HG02840 (cell line): ENCODE measurements around the gene LAGE3.

Experiments used
- ATAC-seq: cut with Tn5 transposase; IDR thresholded peaks from one replicate; pipeline ENCODE4 v1.9.1; 2021; ENCODE audit warnings: mild to moderate bottlenecking, moderate library complexity, moderate number of reproducible peaks; ENCODE audit not compliant: unreplicated experiment, low FRiP score

Gene LAGE3, protein sequence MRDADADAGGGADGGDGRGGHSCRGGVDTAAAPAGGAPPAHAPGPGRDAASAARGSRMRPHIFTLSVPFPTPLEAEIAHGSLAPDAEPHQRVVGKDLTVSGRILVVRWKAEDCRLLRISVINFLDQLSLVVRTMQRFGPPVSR

DNA sequence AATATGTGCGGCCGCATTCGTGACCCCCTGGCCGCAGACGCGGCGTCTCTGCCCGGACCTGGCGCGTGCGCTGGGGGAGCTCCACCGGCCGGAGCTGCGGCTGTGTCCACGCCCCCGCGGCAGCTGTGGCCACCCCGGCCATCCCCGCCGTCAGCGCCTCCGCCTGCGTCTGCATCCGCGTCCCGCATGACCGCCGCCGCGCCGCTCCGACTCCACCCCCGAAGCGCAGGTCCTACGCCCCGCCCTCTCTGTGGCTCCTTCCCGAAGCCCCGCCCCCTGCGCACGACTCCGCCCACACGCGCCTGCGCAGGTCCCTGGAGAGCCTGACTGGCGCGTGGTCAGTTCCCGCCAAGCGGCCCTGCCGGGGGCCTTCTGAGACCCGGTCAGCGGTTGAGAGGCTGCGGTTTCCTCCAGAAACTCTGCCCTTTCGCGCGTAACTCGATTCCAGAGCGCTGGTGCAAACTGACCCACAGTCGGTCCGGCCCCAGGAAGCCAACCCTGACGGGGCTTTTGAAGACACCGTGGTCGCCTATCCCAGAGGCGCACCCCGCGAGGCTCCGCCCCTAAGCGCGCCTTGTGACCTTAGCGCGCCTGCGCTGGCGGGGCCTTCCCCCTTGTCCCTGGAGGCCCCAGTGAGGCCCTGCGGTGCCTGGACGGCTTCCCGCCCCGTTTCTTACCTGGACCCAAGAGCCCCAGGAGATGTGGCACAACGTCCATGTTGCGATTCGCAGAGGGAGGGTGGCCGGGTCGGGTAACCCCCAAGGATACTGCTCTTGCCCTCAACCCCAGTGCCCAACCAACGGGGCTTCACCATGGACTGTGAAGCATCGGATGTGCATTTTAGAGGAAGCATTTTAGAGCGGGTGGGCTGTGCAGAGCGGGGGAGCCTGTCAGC lies at the start of gene LAGE3:
Gene LAGE3 (minus strand): TSS at position 554 of the 895 bp plus-strand sequence. CDS start 366 bp downstream, at position 188.
- peak; percentile 71 for ATAC-seq

DNA sequence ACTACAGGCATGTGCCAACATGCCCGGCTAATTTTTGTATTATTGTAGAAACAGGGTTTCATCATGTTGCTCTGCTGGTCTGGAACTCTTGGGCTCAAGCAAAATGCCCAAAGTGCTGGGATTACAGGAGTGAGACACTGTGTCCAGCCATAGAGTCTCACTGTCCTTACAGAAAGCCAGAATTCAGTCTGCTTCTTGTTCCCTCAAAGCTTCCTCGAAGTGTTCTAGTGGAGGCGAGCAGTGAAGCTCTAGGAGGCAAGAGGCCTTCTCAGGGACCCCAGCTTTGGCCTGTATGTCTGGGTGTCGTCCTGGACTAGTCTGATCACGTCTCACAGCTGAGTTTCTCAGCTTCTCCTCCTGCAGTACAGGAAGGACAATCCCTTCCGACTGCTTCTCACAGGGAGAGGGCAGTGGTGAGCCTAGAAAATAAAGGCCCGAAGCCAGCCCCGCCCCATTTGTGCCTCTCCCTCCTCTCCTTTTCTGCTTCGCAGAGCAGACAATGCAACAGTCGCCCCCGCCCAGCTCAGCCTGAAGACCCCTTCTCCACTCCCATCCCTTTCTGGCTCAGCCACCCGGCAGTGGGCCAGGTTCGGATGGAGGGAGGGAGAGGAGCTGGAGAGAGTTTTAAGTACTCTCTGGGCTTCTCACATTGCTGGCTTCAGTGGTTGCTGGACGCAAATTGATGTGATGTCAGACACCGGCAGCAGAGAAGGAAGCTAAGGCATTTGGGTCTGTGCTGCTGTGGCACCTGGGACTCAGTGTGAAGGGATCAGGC lies 48.0 kb upstream of the LAGE3 start:
- ATAC-seq: peak; percentile 64

DNA sequence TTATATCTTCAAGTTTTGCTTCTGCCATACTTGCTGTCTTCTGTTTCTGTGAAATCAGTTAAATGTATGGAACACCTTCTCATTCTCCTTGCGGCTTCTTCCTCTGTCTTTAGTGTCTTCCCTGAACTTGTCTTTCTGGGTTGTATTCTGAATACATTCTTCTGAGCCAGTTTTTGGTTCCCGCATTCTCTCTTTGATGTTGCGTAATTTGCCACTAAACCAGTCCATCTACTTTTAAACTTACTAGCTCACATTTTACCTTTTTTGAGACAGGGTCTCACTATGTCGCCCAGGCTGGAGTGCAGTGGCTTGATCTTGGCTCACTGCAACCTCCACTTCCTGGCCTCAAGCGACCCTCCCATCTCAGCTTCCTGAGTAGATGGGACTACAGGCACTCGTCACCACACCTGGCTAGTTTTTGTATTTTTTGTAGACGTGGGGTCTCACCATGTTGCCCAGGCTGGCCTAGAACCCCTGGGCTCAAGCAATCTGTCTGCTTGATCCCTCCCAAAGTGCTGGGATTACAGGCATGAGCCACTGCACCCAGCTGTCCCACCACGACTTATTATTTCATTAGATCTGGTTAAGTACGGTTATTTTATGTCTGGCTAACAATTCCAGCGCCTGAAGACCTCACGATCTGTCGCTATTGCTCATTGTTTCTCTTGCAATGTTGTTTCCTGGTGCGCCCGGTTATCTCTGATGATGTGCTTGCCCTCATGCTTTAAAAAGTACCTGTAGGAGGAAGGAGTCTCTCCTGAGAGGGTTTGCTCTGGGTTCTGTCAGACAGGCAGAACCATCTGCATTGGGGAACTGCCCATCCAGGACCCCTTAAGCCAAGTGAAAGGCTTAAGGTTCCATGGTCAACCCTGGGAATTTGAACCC lies 46.8 kb upstream of the LAGE3 start:
- ATAC-seq: no peak

DNA sequence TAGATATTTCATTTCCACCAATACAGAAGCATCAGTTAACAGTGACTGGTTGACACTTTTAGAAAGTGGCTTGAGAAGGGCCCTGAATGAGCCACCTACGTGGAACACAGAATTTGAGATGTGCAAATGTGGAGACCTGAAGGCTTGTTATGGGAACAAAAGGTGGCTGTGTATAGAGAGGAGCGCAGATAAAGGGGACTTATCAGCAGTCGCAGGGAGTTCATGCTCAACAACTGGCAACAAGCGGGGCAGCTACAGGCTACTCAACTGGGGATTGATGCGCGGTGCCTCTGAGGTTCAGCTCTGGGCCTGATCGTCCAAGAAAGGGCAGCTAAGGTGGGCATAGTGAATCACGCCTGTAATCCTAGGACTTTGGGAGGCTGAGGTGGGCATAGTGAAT lies 40.3 kb upstream of the LAGE3 start:
- ATAC-seq: no peak

DNA sequence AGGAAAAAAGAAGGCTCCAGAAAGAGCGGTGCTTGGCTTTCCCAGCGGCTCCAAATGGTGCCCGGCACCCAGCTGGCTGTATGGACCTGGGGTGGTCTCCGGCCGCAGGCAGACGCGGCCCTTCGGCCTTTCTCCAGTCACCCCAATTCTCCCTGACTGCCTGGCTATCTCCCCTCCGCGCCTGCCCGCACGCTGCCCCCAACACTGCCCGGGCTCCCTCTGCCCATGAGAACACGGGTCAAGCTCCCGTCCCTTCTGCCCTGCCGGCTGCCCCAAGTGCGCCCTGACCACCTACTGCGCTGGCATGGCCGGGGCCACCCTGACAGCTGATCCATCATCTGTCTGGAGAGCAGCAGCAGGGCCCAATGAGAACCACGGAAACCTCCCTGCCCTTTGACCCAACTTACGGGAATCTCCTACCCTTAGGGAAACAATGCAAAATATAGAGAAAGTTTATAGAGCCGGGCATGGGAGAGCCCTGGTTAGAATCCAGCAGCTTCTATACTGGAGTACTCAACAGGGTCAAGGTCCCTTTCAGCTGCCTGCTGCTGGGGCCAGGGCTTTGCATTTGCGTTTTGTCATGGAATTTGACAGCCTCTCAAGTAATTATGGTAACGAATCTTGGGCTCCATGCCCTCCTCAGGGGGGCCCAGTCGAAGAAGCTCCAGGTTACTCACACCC lies 38.2 kb upstream of the LAGE3 start:
- ATAC-seq: no peak

DNA sequence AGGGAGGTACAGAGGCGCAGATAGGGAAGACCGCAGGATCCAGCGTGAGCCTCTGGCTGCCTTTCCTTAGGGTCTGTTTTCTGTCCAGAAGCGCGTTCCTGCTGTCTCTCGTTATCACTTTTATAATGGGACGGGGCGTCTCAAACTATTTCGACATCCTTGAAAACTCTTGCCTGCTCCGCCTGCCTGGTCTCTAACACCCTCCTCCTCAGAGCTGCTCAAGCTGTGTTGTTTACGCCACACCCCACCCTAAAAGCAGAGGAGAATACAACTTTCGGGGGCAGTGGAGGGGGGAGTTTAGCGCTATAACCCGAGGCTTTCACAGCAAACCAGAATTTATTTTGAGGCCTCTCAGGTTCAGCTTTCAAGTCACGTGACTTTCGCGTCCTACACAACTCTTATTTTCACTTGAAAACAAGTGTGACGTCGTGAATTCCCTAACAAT lies 37.6 kb upstream of the LAGE3 start:
- no peak for ATAC-seq

DNA sequence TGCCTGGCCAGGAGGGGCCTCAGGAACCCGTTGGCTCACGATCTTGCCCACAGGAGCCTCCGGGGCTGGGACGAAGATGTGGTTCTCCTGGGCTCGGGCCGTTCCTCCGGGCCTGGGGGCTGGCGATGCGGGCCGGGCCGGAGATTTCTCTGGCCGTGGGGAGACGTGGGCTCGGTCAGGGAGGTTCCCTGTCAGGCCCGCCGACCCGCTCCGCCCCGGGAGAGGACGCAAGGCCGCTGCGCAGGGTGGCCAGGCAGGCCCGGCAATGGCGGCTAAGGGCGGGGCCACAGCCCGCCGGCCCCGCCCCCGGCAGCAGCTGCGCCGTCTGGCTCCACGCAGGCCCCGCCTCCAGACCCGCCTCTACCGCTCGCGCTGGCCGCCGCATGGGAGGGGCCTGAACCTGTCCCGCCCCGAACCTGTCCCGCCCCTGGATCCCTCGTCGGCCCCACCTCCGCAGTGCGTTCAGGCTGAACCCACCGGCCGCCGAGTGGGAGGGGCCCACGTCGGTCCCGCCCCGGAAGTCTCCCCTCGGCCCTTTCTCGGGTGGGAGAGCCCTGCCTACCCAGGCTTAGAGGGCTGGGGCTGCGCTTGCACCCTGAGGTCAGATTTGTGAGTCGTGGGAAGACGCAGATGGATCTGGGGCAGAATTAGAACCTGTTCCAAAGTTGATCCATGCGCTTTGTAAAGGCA lies 37.0 kb upstream of the LAGE3 start, which contains the start of gene FAM3A:
Gene FAM3A (minus strand): TSS at position 267 of the 690 bp plus-strand sequence. CDS start 460 bp downstream, outside the sequence.
- ATAC-seq: peak; percentile 85

DNA sequence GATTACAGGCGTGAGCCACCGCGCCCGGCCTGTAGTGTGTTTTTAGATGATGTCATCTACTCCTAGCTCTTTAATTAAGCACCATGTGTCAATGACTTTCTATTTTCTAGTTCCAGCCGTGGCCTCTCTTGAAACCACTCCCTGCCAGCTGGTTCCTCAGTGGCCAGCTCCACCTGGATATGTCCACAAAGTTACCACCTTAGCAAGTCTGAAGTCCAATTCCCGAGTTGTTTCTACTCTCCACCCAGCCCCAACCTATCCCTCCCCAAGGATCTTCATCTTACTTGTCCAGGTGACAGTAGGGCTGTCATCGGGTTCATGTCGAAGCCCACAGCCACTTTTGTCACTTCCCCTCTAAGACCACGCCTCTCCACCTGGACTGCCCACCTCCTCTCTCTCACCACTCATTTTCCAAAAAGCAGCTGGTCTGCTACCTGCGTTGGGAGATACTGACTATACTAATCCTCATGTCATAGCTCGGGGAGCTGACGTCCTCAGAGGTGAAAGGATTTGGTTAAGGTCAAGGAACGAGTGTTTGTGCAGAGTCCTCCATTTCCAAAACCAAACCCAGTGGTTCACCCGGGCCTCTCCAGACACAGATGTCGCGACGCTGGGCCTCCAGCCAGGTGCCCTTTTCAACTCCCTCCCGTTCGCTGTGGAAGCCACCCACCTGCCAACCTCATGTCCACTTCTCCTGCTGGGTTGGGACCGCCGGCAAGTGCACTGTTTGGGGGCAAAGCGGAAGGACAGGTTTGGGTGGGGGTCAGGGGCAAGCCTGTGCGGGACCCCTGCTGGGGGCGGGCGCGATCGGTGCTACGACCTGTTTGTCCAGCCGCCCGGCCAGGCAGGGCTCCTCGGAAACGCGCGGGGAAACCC lies 36.2 kb upstream of the LAGE3 start:
- no peak for ATAC-seq

DNA sequence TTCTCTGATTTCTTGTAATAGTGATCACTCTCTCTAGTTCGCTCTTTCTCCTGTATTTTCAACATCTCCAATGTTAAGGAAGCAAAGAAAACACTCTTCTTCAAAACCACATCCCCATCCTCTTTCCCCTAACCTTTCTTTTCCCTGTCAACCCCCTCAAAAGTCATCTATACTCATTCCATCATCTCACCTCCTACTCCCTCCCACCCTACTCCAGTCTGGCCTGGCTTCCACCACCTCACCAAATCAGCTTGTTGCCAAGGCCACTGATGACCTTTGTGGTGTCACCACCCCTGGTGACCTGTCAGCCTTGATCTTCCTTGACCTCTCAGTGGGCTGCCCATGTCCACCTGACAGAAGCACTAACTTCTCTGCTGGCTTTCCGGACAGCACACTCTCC lies 34.6 kb upstream of the LAGE3 start:
- ATAC-seq: no peak

DNA sequence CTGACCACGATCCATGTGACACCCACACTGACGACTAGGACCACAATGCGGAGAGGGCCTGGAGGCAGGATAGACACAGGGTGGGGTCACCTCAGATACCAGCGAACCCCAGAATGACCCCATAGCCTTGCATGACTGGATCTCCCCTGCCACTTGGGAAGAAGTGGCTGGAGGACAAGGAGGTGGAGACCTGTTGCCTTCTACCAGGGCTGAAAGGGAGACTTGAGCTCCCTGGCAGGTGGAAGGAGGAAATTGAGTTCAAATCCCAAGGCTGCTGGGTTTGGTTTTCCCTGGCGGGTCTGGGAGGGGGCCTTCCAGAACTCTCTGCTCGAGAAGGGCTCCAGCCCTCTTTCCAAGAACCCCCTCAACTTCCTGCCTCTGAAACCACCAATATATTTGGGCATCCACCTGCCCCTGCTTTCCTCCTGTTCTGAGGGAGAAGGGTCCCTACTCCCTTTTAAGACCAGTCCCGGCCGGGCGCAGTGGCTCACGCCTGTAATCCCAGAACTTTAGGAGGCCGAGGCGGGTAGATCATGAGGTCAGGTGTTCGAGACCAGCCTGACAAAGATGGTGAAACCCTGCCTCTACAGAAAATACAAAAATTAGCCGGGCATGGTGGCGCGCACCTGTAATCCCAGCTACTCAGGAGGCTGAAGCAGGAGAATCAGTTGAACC lies 33.9 kb upstream of the LAGE3 start:
- ATAC-seq: no peak

DNA sequence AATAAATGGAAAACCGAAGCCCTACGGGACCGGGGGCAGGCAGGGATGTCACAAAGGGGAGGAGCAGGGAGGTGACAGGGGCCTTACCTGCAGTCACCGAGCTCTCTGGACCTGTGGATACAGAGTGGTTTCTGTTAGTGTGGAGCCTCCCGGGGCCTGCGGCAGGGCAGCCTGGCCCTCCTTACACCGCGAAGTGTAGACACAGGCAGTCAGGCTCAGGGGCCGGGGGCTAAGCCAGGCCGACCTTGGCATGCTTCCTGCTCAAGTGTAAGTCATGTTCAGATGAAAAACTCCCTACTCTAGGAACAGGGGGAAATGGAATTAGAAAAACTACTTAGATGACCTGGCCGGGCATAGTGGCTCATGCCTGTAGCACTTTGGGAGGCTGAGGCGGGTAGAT lies 32.7 kb upstream of the LAGE3 start:
- no peak for ATAC-seq

DNA sequence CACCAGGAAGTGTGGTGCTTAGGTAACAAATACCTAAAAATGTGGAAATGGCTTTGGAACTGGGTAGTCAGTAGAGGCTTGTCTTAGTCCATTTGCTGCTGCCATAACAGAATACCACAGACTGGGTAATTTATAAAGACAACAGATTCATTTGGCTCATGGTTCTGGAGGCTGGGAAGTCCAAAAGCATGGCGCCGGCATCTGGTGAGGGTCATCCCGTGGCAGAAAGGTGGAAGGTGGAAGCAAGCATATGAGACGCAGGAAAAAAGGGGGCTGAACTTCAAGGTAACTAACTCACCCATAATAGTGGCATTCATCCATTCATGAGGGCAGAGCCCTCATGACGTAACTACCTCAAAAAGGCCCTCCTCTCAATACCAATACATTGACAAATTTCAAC lies 30.4 kb upstream of the LAGE3 start:
- ATAC-seq: no peak

DNA sequence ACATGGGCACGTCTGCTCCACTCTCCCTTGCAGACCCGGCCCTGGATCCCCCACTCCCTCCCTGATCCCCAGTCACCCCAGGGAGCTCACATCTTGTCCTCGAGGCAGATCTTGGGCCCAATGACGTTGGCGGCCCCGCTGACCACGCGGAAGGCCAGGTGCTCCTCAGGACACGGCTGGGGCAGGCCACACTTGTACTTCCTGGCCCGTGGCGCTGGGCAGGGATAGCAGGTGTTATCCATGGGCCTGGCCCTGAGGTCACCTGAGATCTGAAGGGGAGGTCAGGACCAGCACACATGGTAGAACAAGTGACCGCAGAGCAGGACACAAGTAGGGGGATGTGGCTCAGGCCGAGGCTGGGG lies 29.3 kb upstream of the LAGE3 start:
- ATAC-seq: no peak

DNA sequence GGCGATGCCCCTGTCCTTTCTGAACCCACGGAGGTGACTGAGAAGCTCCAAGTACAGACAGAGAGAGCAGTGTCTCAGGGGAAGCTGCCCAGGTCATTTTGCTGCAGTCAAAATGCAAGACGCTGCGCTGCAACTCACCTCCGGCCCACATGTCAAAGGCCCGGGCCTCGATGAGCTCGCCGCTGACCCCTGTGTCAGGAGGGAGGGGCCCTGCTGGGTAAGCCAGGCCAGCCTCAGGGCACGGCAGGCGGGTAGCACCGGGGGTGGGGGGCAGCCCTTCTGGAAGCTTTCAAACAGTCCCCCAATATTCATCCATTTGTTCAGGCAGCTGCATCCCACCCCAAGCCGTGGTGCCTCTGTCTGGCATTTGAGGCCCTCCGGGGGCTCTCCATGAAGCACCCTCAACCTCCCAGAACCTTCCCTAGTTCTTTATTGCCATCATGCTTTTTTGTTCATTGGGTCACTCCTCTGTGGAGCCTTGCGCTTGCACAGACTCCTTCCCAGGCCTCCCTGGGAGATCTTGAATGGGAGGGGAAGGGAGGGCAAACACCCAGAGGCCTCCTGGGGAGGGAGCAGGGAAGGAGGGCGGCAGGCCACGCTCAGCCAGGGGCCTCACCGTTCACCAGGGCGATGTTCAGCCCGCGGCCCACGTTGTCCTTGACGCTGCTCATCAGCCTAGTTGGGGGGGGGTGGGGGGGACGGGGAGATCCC lies 28.7 kb upstream of the LAGE3 start:
- ATAC-seq: no peak

DNA sequence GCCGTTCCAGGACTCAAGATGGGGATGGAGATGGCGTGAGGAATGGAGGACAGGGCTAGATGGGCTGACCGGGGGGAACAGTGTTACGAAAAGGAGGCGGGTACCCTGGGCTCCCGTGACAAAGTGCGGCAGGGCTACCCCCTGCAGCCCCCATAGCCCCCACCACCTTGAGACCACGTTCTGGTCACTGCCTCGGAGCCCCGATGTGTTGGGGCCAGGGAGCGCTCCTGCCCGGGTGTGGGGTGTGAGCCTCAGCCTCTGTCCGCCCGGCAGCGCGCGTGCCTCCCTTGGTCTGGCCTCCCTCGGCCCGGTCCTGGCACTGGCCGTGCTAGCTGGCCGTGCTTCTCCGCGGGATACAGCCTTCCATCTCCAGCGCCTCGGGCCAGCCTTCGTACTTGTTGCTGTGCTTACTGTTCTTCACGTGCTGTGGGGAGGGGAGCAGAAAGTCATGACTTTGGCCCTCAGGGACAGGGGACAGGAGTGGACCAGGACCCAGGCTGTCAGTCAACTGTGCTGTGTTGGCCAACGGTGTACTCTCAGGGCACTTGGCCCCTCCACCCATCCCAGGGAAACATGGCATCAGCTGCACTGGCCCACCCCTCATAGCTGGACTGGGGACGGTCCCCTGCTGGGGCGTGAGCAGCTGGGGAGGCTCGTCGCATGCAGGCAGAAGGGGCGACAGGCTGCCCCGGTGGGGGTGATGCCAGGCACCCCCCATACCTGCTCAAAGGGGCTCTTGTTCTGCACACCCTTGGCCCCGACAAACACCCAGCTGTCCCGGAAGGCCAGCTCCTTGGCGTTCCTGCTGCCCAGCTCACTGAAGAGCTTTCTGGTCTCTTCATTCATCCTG lies 27.6 kb upstream of the LAGE3 start:
- ATAC-seq: no peak

DNA sequence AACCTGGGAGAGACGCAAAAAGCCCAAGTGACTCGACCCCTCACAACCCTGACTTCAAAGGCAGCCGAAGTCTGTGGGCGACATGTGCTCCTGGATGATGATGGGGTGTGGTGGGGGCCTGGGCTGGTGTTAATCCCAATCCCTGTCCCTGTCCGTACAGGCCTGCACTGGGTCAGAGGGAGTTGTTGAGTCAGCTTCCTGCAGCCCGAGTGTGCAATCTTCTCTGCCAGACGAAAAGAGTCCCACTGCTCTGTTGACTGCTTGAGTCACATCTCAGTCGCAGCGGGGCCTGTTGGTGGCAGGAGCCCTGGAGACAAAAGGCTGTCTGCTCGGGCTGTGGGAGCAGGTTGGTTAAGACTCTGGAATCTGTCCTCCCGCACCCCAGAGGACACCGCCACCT lies 26.7 kb upstream of the LAGE3 start:
- no peak for ATAC-seq
